SJCRH30 (cell line): ENCODE results near the gene PCDHB4. TPM values are rescaled to one million over a fixed set of nuclear protein-coding genes. Genes with fewer than 3 reads are reported as not detected.
A peak's percentile ranks its signal among the peaks of the same experiment; 100 is the strongest.
"Not testable (repeated sequence)": the region's sequence is repeated elsewhere in the genome, so short reads cannot be mapped to it uniquely, and the experiment has no call there.

Experiments
- DNase-seq, 2 experiments: peaks; one replicate each; pipeline ENCODE4 v3.0.0-alpha.2; 2015 to 2020
- H3K27ac ChIP-seq: fragments of 250-450 bp; sonication (Bioruptor Pico); 2 replicates; pipeline ENCODE4 v1.5.1; 2020; ENCODE audit warnings: mild to moderate bottlenecking, moderate library complexity
- H3K27me3 ChIP-seq: fragments of 250-450 bp; sonication (Bioruptor Pico); 2 replicates; pipeline ENCODE4 v1.5.1; 2020; ENCODE audit warnings: mild to moderate bottlenecking, moderate library complexity
- H3K36me3 ChIP-seq: fragments of 250-450 bp; sonication (Bioruptor Pico); 2 replicates; pipeline ENCODE4 v1.5.1; 2020; ENCODE audit warnings: mild to moderate bottlenecking, moderate library complexity
- H3K4me1 ChIP-seq: fragments of 250-450 bp; sonication (Bioruptor Pico); 2 replicates; pipeline ENCODE4 v1.5.1; 2020; ENCODE audit warnings: mild to moderate bottlenecking, moderate library complexity
- H3K4me3 ChIP-seq: fragments of 250-450 bp; sonication (Bioruptor Pico); 2 replicates; pipeline ENCODE4 v1.5.1; 2020; ENCODE audit warnings: mild to moderate bottlenecking, moderate library complexity
- H3K9me3 ChIP-seq: fragments of 250-450 bp; sonication (Bioruptor Pico); replicated peaks from 2 replicates; pipeline ENCODE4 v1.5.1; 2020; ENCODE audit warnings: mild to moderate bottlenecking, moderate library complexity
- total RNA-seq: library from RNA; depleted of rRNA; stranded (reverse); fragments of >200 nt; shearing (Covaris generic); gene quantifications from 2 replicates; pipeline ENCODE4 v1.2.3, GENCODE V29; 2014; rRNA removed

The PCDHB4 gene
- total RNA-seq, 1 experiment from 2014 or later = 0.42 TPM

GRCh38 chr5:141172381-141173204, 51.0 kb downstream of the PCDHB4 start, which contains the start of gene PCDHB7:
Gene PCDHB7 (plus strand): TSS chr5:141172644. CDS start chr5:141172836, 192 bp downstream.
- peak; percentile 52 to 76 for DNase-seq
- H3K4me1 ChIP-seq = peaks cover 3% of the 10 kb centered on the region
- H3K9me3 ChIP-seq = 0 out of 2 replicates have a peak, but pooled peaks cover 4% of the 10 kb centered on the region
- H3K27ac ChIP-seq = no peak within 1 kb of the TSS
- H3K36me3 ChIP-seq = no peaks in the 10 kb centered on the region; the same call in 1 of the 2 replicates
- peak within 1 kb of the TSS; percentile 48 for H3K4me3 ChIP-seq
- H3K27me3 ChIP-seq = no peaks in the 10 kb centered on the region

DNA sequence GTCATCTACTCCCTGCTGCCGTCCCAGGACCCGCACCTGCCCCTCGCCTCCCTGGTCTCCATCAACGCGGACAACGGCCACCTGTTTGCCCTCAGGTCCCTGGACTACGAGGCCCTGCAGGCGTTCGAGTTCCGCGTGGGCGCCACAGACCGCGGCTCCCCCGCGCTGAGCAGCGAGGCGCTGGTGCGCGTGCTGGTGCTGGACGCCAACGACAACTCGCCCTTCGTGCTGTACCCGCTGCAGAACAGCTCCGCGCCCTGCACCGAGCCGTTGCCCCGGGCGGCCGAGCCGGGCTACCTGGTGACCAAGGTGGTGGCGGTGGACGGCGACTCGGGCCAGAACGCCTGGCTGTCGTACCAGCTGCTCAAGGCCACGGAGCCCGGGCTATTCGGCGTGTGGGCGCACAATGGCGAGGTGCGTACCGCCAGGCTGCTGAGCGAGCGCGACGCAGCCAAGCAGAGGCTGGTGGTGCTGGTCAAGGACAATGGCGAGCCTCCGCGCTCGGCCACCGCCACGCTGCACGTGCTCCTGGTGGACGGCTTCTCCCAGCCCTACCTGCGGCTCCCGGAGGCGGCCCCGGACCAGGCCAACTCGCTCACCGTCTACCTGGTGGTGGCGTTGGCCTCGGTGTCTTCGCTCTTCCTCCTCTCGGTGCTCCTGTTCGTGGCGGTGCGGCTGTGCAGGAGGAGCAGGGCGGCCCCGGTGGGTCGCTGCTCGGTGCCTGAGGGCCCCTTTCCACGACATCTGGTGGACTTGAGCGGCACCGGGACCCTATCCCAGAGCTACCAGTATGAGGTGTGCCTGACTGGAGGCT, 52.9 kb downstream of the PCDHB4 start:
- H3K27me3 ChIP-seq, DNase-seq, H3K9me3 ChIP-seq, H3K27ac ChIP-seq, H3K36me3 ChIP-seq, H3K4me3 ChIP-seq, H3K4me1 ChIP-seq: not testable (repeated sequence)

Other genes starting within 250 kb of the PCDHB4 start
- not detected in 2 replicates for gene PCDHA12, start 246.5 kb upstream of the PCDHB4 start, total RNA-seq
- 0.05 TPM in 1 of 2 replicates, not detected in the other for gene PCDHA13, start 239.7 kb upstream of the PCDHB4 start, total RNA-seq
- not detected in 2 replicates for gene PCDHAC1, start 195.5 kb upstream of the PCDHB4 start, total RNA-seq
- 0.08 TPM in 1 of 2 replicates, not detected in the other for gene PCDHAC2, start 155.3 kb upstream of the PCDHB4 start, total RNA-seq
- not detected in 2 replicates for gene PCDHB1, start 70.4 kb upstream of the PCDHB4 start, total RNA-seq
- gene PCDHB2, start 27.2 kb upstream of the PCDHB4 start, total RNA-seq = 24.4 and 24.6 TPM in 2 replicates
- gene PCDHB3, start 21.3 kb upstream of the PCDHB4 start, total RNA-seq = 1.3 and 1.6 TPM in 2 replicates
- 20.4 and 23.8 TPM in 2 replicates for gene PCDHB5, start 13.4 kb downstream of the PCDHB4 start, total RNA-seq
- 0.15 and 0.26 TPM in 2 replicates for gene PCDHB6, start 28.2 kb downstream of the PCDHB4 start, total RNA-seq
- 1.1 and 1.3 TPM in 2 replicates for gene PCDHB7, start 50.8 kb downstream of the PCDHB4 start, total RNA-seq
- 17.8 and 18.6 TPM in 2 replicates for gene PCDHB8, start 56.0 kb downstream of the PCDHB4 start, total RNA-seq
- 5.6 and 6.8 TPM in 2 replicates for gene PCDHB16, start 60.6 kb downstream of the PCDHB4 start, total RNA-seq
- 4.9 and 5.1 TPM in 2 replicates for gene PCDHB9, start 65.3 kb downstream of the PCDHB4 start, total RNA-seq
- 9.7 and 9.8 TPM in 2 replicates for gene PCDHB10, start 70.5 kb downstream of the PCDHB4 start, total RNA-seq
- 8.9 and 9.8 TPM in 2 replicates for gene PCDHB11, start 77.8 kb downstream of the PCDHB4 start, total RNA-seq
- gene PCDHB12, start 86.9 kb downstream of the PCDHB4 start, total RNA-seq = 4.5 and 4.7 TPM in 2 replicates
- 3.0 and 3.2 TPM in 2 replicates for gene PCDHB13, start 92.1 kb downstream of the PCDHB4 start, total RNA-seq
- gene PCDHB14, start 101.5 kb downstream of the PCDHB4 start, total RNA-seq = 10.9 and 11.2 TPM in 2 replicates
- 0.86 and 0.91 TPM in 2 replicates for gene PCDHB15, start 123.6 kb downstream of the PCDHB4 start, total RNA-seq
- gene SLC25A2, start 182.2 kb downstream of the PCDHB4 start, total RNA-seq = 0.08 TPM in 1 of 2 replicates, not detected in the other
- 115 and 130 TPM in 2 replicates for gene TAF7, start 199.0 kb downstream of the PCDHB4 start, total RNA-seq
- 3.5 and 3.6 TPM in 2 replicates for gene PCDHGA1, start 208.7 kb downstream of the PCDHB4 start, total RNA-seq
- gene PCDHGA2, start 216.9 kb downstream of the PCDHB4 start, total RNA-seq = 0.71 and 1.0 TPM in 2 replicates
- 0.56 and 0.67 TPM in 2 replicates for gene PCDHGA3, start 222.0 kb downstream of the PCDHB4 start, total RNA-seq
- gene PCDHGB1, start 228.3 kb downstream of the PCDHB4 start, total RNA-seq = 21.1 and 23.4 TPM in 2 replicates
- gene PCDHGA4, start 233.2 kb downstream of the PCDHB4 start, total RNA-seq = 12.9 and 14.7 TPM in 2 replicates
- 8.9 and 9.8 TPM in 2 replicates for gene PCDHGB2, start 238.2 kb downstream of the PCDHB4 start, total RNA-seq
- 4.7 and 6.9 TPM in 2 replicates for gene PCDHGA5, start 242.3 kb downstream of the PCDHB4 start, total RNA-seq
- gene PCDHGB3, start 248.4 kb downstream of the PCDHB4 start, total RNA-seq = 5.2 and 7.4 TPM in 2 replicates